Endothelial cell of umbilical vein (primary cell): ENCODE results near the gene AURKB. TPM values are rescaled to one million over a fixed set of nuclear protein-coding genes. Genes with fewer than 3 reads are reported as not detected.
A peak's percentile ranks its signal among the peaks of the same experiment; 100 is the strongest.

ENCODE experiments used
- BruUV-seq: library from RNA; stranded (reverse); fragments of 400-500 nt; replicated peaks from 2 replicates; lab custom pipeline; 2021; lab: Mats Ljungman, UMichigan
- CTCF ChIA-PET: fragments of 300-600, 350-600 bp; sonication (Branson Sonifier 250); formaldehyde crosslinking; loops from one replicate; lab custom pipeline; 2021; ENCODE audit warnings: antibody characterized with exemption, inconsistent platforms; lab: Charles Lee
- POLR2A ChIA-PET: fragments of 300-600, 350-600 bp; sonication (Branson Sonifier 250); formaldehyde crosslinking; loops from one replicate; lab custom pipeline; 2021; ENCODE audit warnings: antibody characterized with exemption, inconsistent platforms; lab: Charles Lee
- DNase-seq: peaks from one replicate; pipeline ENCODE4 v3.0.0-alpha.2; 2011; ENCODE audit warnings: low read depth, low spot score
- FAIRE-seq: peaks from 2 replicates; lab custom pipeline; 2011; peaks lifted over from hg19 to GRCh38; lab: Jason Lieb, UNC
- H2AFZ ChIP-seq: 2 replicates; pipeline ENCODE4 v1.6.0; 2012; ENCODE audit warnings: low read depth, low read length, control low read depth, inconsistent platforms
- H3K27ac ChIP-seq: 2 replicates; pipeline ENCODE4 v1.5.1; 2011; ENCODE audit warnings: low read depth, mild to moderate bottlenecking, control low read depth, low read length, moderate library complexity; ENCODE audit not compliant: insufficient read depth
- H3K27me3 ChIP-seq, 2 experiments: 2 replicates each; pipeline versions ENCODE4 v1.6.0 to v1.6.1; 2011; ENCODE audit warnings: low read length in 2 of 2, mixed read lengths in 1 of 2; ENCODE audit not compliant: control insufficient read depth in 2 of 2, insufficient read depth in 2 of 2
- H3K36me3 ChIP-seq, 2 experiments: 2 replicates in 1 of 2; 3 replicates in 1 of 2; pipeline ENCODE4 v1.5.1; 2011; ENCODE audit warnings: low read length in 2 of 2, mild to moderate bottlenecking in 1 of 2, moderate library complexity in 1 of 2; ENCODE audit not compliant: control insufficient read depth in 2 of 2, insufficient read depth in 2 of 2; ENCODE audit errors: extremely low read depth in 1 of 2
- H3K4me1 ChIP-seq: 3 replicates; pipeline ENCODE4 v1.5.1; 2011; ENCODE audit warnings: mild to moderate bottlenecking, low read length; ENCODE audit not compliant: control insufficient read depth, insufficient read depth; ENCODE audit errors: extremely low read depth
- H3K4me2 ChIP-seq: 2 replicates; pipeline ENCODE4 v1.6.1; 2011; ENCODE audit warnings: low read length, control low read depth, mixed read lengths; ENCODE audit not compliant: insufficient read depth
- H3K4me3 ChIP-seq, 3 experiments: fragments of 200-600 bp in 1 of 3; sonication (generic), shearing (Covaris generic) in 1 of 3; replicated peaks in 1 of 3; 2 replicates each; pipeline ENCODE4 v1.5.1; 2011 to 2016; ENCODE audit warnings: control low read depth in 3 of 3, low read length in 3 of 3, mild to moderate bottlenecking in 2 of 3, inconsistent platforms in 1 of 3, low read depth in 1 of 3, moderate library complexity in 1 of 3; ENCODE audit not compliant: insufficient read depth in 1 of 3
- H3K79me2 ChIP-seq: 2 replicates; pipeline ENCODE4 v1.6.0; 2012; ENCODE audit warnings: low read length, inconsistent platforms; ENCODE audit not compliant: control insufficient read depth, insufficient read depth
- H3K9ac ChIP-seq: replicated peaks from 2 replicates; pipeline ENCODE3; 2011; ENCODE audit warnings: low read length, control low read depth; ENCODE audit not compliant: insufficient read depth; ENCODE audit errors: extremely low read depth
- H3K9me1 ChIP-seq: replicated peaks from 3 replicates; pipeline ENCODE4 v1.6.0; 2011; ENCODE audit warnings: mild to moderate bottlenecking, low read length; ENCODE audit not compliant: control insufficient read depth, insufficient read depth; ENCODE audit errors: extremely low read depth
- H3K9me3 ChIP-seq: replicated peaks from 2 replicates; pipeline ENCODE4 v1.5.1; 2012; ENCODE audit warnings: low read length, inconsistent platforms; ENCODE audit not compliant: control insufficient read depth, insufficient read depth
- H4K20me1 ChIP-seq: replicated peaks from 2 replicates; pipeline ENCODE3; 2011; ENCODE audit warnings: mild to moderate bottlenecking, low read length; ENCODE audit not compliant: control insufficient read depth, insufficient read depth; ENCODE audit errors: extremely low read depth
- CTCF ChIP-seq, 2 donors: IDR thresholded peaks; 1 replicate in 1 of 2; 2 replicates in 1 of 2; pipeline ENCODE4 v1.5.1; 2011; ENCODE audit warnings: low read length in 2 of 2, mild to moderate bottlenecking in 2 of 2, moderate library complexity in 2 of 2, control low read depth in 1 of 2, inconsistent platforms in 1 of 2, low read depth in 1 of 2; ENCODE audit not compliant: insufficient read depth in 1 of 2; ENCODE audit errors: extremely low read depth in 1 of 2
- POLR2A ChIP-seq: IDR thresholded peaks from 2 replicates; pipeline ENCODE4 v1.6.1; 2012; ENCODE audit warnings: low read depth, mild to moderate bottlenecking, control low read depth, low read length
- POLR2AphosphoS5 ChIP-seq: IDR thresholded peaks from 2 replicates; pipeline ENCODE4 v1.6.1; 2012; ENCODE audit warnings: low read depth, mild to moderate bottlenecking, control low read depth, low read length, moderate library complexity; ENCODE audit not compliant: insufficient read depth
- dilution Hi-C: fragments of 300-500 bp; cut with MboI; formaldehyde crosslinking; loops from one replicate; pipeline ENCODE4 v1.15.0; 2019; ENCODE audit warnings: low sequenced_read_pairs; ENCODE audit not compliant: extremely low pct_ligation_motif_present
- intact Hi-C: fragments of 100-400 bp; cut with micrococcal nuclease; formaldehyde crosslinking; loops from one replicate; pipeline ENCODE4 v1.10.0; 2022
- polyA plus RNA-seq, 4 experiments: library from polyadenylated mRNA; depleted of rRNA in 3 of 4; stranded (reverse) in 3 of 4; unstranded in 1 of 4; fragments of >200 nt; gene quantifications; 2 replicates each; pipeline versions ENCODE4 v1.2.1 to v1.2.3, GENCODE V29; 2011 to 2012; ENCODE audit warnings: missing spikeins in 1 of 4
- total RNA-seq: library from RNA; stranded (reverse); gene quantifications from 2 replicates; pipeline ENCODE4 v1.2.3, GENCODE V29; 2021

The AURKB gene
- total and polyA plus RNA-seq, 2 donors (not counting 3 experiments of a cell fraction or from before 2014, with no cell fraction given): 67.8 to 107 TPM

- Histone ChIP-seq H3K9me3 (no peaks in the 10 kb centered on the region), H3K36me3 (peaks cover 2 to 7% of the 10 kb centered on the region in 2 experiments), H3K79me2 (peaks cover 20% of the 10 kb centered on the region), H3K4me1 (peaks cover 20% of the 10 kb centered on the region), H3K9me1 (no peaks in the 10 kb centered on the region), H4K20me1 (no peaks in the 10 kb centered on the region), H3K27ac (peak within 1 kb of the TSS; percentile 87), H3K9ac (peak within 1 kb of the TSS; percentile 99), H3K4me2 (peak within 1 kb of the TSS; percentile 51), H3K4me3 (peak within 1 kb of the TSS; percentile 55 to 99 (median 67)), H3K27me3 (no peaks in the 10 kb centered on the region), H2AFZ (peak within 1 kb of the TSS; percentile 91)
- ChIA-PET POLR2A (no interaction called here), CTCF (interaction anchor here (6.3 kb wide), 1 partner anchor 24 kb away, joined by 72 read pairs; no protein-coding TSS in a partner anchor)
- FAIRE-seq (no peak), DNase-seq (peak; percentile 58)
- no peak for TF ChIP-seq CTCF (IDR thresholded peaks at IDR 0.05; ENCODE audit: extremely low read depth in 1 of 2, insufficient read depth in 1 of 2, low read depth in 1 of 2, low read length in 2 of 2)
- peak; percentile 71 for TF ChIP-seq POLR2A
- TF ChIP-seq POLR2AphosphoS5: peak; percentile 88
- intact Hi-C loops: no loop called here
- dilution Hi-C loops: no loop called here
- BruUV-seq: no TSS peak
Measured at GRCh38 chr17:8162233-8162996, 48.0 kb downstream of the AURKB start, which contains the start of gene VAMP2. Gene VAMP2, minus strand, starts transcription at chr17:8162948. Its CDS starts 69 bp downstream, at chr17:8162879.
